HepG2 (cell line): ENCODE results near the gene MAGEB18.

Source experiments
- GATAD2A ChIP-seq: IDR thresholded peaks from 2 replicates; pipeline ENCODE4 v1.6.1; 2016
- KLF6 ChIP-seq: IDR thresholded peaks from 2 replicates; pipeline ENCODE4 v1.8.0; 2016; ENCODE audit warnings: missing biosample characterization, missing genetic modification reagents
- RAD21 ChIP-seq: fragments of 450-650 bp; formaldehyde crosslinking; IDR thresholded peaks from 2 replicates; pipeline ENCODE4 v1.5.0; 2020; ENCODE audit warnings: mild to moderate bottlenecking
- SP5 ChIP-seq: IDR thresholded peaks from 2 replicates; pipeline ENCODE4 v1.6.1; 2016; ENCODE audit warnings: low read depth, borderline replicate concordance
- TAF1 ChIP-seq: sonication (generic); formaldehyde crosslinking; IDR thresholded peaks from 2 replicates; pipeline ENCODE4 v1.4.0; 2020; ENCODE audit warnings: missing genetic modification reagents
- ZBTB7A ChIP-seq: sonication (generic); formaldehyde crosslinking; IDR thresholded peaks from 2 replicates; pipeline ENCODE4 v1.8.0; 2022; ENCODE audit warnings: mild to moderate bottlenecking, missing genetic modification reagents
- ZFP37 ChIP-seq: sonication (generic); formaldehyde crosslinking; IDR thresholded peaks from 2 replicates; pipeline ENCODE4 v1.4.0; 2020; ENCODE audit warnings: missing genetic modification reagents, borderline replicate concordance
- ZFP41 ChIP-seq: sonication (generic); formaldehyde crosslinking; IDR thresholded peaks from 2 replicates; pipeline ENCODE4 v1.4.0; 2020; ENCODE audit warnings: mild to moderate bottlenecking, missing genetic modification reagents, borderline replicate concordance
- ZNF570 ChIP-seq: sonication (generic); formaldehyde crosslinking; IDR thresholded peaks from 2 replicates; pipeline ENCODE4 v1.4.0; 2020; ENCODE audit warnings: mild to moderate bottlenecking, missing genetic modification reagents, borderline replicate concordance
- ZNF83 ChIP-seq: sonication (generic); formaldehyde crosslinking; IDR thresholded peaks from 2 replicates; pipeline ENCODE4 v1.4.0; 2020; ENCODE audit warnings: missing genetic modification reagents, mild to moderate bottlenecking, borderline replicate concordance
- TF ChIP-seq, protein P1 (sequence below): sonication (generic); formaldehyde crosslinking; IDR thresholded peaks from 2 replicates; pipeline ENCODE4 v1.8.0; 2022; ENCODE audit warnings: missing genetic modification reagents, mild to moderate bottlenecking, moderate library complexity, borderline replicate concordance
- TF ChIP-seq, protein P2 (sequence below): sonication (generic); formaldehyde crosslinking; IDR thresholded peaks from 2 replicates; pipeline ENCODE4 v1.5.0; 2020; ENCODE audit warnings: mild to moderate bottlenecking, missing genetic modification reagents, moderate library complexity
- TF ChIP-seq, protein P3 (sequence below): sonication (generic); formaldehyde crosslinking; IDR thresholded peaks from 2 replicates; pipeline ENCODE4 v1.4.0; 2020; ENCODE audit warnings: missing genetic modification reagents

DNA sequence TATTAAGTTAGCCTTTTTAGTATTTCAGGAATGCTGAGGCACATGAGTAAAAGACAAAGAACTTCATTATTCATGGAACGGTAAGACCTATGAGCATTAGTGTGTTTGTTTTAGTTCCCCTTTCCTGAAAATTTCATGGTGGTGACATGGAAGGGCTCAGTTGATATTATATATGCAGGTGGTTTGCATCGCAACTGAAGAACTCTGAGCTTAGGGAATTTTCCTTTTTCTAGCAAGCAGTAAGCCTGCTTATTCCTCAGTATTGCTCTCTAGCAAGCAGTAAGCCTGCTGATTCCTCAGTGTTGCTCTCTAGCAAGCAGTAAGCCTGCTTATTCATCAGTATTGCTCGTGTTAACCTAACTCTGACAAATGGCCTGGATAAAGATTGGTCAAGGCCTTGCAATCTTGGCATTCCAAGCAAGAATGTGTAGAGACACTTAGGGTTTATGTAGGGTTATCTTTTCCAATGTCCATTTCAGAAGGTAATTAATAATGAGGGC lies 37.7 kb upstream of the MAGEB18 start:
- no peak for TF ChIP-seq ZFP41 (CRISPR knock-in tag)
- TF ChIP-seq, protein P1, sequence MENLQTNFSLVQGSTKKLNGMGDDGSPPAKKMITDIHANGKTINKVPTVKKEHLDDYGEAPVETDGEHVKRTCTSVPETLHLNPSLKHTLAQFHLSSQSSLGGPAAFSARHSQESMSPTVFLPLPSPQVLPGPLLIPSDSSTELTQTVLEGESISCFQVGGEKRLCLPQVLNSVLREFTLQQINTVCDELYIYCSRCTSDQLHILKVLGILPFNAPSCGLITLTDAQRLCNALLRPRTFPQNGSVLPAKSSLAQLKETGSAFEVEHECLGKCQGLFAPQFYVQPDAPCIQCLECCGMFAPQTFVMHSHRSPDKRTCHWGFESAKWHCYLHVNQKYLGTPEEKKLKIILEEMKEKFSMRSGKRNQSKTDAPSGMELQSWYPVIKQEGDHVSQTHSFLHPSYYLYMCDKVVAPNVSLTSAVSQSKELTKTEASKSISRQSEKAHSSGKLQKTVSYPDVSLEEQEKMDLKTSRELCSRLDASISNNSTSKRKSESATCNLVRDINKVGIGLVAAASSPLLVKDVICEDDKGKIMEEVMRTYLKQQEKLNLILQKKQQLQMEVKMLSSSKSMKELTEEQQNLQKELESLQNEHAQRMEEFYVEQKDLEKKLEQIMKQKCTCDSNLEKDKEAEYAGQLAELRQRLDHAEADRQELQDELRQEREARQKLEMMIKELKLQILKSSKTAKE (CRISPR knock-in tag): no peak
- no peak for TF ChIP-seq KLF6 (CRISPR knock-in tag)
- no peak for TF ChIP-seq ZFP37 (CRISPR knock-in tag)
- no peak for TF ChIP-seq RAD21 (CRISPR knock-in tag)
- no peak for TF ChIP-seq ZBTB7A
- TF ChIP-seq, protein P2, sequence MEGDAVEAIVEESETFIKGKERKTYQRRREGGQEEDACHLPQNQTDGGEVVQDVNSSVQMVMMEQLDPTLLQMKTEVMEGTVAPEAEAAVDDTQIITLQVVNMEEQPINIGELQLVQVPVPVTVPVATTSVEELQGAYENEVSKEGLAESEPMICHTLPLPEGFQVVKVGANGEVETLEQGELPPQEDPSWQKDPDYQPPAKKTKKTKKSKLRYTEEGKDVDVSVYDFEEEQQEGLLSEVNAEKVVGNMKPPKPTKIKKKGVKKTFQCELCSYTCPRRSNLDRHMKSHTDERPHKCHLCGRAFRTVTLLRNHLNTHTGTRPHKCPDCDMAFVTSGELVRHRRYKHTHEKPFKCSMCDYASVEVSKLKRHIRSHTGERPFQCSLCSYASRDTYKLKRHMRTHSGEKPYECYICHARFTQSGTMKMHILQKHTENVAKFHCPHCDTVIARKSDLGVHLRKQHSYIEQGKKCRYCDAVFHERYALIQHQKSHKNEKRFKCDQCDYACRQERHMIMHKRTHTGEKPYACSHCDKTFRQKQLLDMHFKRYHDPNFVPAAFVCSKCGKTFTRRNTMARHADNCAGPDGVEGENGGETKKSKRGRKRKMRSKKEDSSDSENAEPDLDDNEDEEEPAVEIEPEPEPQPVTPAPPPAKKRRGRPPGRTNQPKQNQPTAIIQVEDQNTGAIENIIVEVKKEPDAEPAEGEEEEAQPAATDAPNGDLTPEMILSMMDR (CRISPR knock-in tag): no peak
- TF ChIP-seq TAF1 (CRISPR knock-in tag): no peak
- no peak for TF ChIP-seq ZNF570
- TF ChIP-seq GATAD2A (CRISPR knock-in tag): no peak
- no peak for TF ChIP-seq ZNF83
- TF ChIP-seq SP5 (CRISPR knock-in tag): no peak
- TF ChIP-seq, protein P3, sequence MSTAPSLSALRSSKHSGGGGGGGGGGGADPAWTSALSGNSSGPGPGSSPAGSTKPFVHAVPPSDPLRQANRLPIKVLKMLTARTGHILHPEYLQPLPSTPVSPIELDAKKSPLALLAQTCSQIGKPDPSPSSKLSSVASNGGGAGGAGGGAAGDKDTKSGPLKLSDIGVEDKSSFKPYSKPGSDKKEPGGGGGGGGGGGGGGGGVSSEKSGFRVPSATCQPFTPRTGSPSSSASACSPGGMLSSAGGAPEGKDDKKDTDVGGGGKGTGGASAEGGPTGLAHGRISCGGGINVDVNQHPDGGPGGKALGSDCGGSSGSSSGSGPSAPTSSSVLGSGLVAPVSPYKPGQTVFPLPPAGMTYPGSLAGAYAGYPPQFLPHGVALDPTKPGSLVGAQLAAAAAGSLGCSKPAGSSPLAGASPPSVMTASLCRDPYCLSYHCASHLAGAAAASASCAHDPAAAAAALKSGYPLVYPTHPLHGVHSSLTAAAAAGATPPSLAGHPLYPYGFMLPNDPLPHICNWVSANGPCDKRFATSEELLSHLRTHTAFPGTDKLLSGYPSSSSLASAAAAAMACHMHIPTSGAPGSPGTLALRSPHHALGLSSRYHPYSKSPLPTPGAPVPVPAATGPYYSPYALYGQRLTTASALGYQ (CRISPR knock-in tag): no peak
